ENCODE data around the gene PLD1.
A peak's percentile ranks its signal among the peaks of the same experiment; 100 is the strongest.

- TF ChIP-seq EP300 (IDR thresholded peaks at IDR 0.05) (no peak), CTCF (IDR thresholded peaks at IDR 0.05) (peak; percentile 31 to 39)
Measured at GRCh38 chr3:171833789-171834460, 23.6 kb upstream of the PLD1 start.
